HEK293T (cell line): ENCODE data around the gene PMIS2.
A peak's percentile ranks its signal among the peaks of the same experiment; 100 is the strongest.

Experiments used
- CTCF ChIA-PET: fragments of 350-600 bp; formaldehyde crosslinking; extraction: SDS; loops from one replicate; lab custom pipeline; 2021; ENCODE audit warnings: antibody characterized with exemption, inconsistent platforms; lab: Yijun Ruan, JAX
- POLR2A ChIA-PET: fragments of 350-600 bp; formaldehyde crosslinking; extraction: SDS; loops from one replicate; lab custom pipeline; 2020; ENCODE audit warnings: antibody characterized with exemption, inconsistent platforms; lab: Yijun Ruan, JAX
- DNase-seq: peaks from one replicate; pipeline ENCODE4 v3.0.0; 2012; ENCODE audit warnings: mixed read lengths; ENCODE audit errors: extremely low spot score
- ARNT ChIP-seq: fragments of 450-650 bp; IDR thresholded peaks from 2 replicates; pipeline ENCODE4 v1.6.1; 2017; ENCODE audit warnings: mild to moderate bottlenecking
- BHLHE40 ChIP-seq: fragments of 450-650 bp; IDR thresholded peaks from 2 replicates; pipeline ENCODE4 v1.6.1; 2016; ENCODE audit warnings: mild to moderate bottlenecking, moderate library complexity, borderline replicate concordance
- CTBP1 ChIP-seq: fragments of 450-650 bp; IDR thresholded peaks from 2 replicates; pipeline ENCODE4 v1.6.1; 2016; ENCODE audit warnings: borderline replicate concordance
- ELF4 ChIP-seq: fragments of 450-650 bp; IDR thresholded peaks from 2 replicates; pipeline ENCODE4 v1.6.1; 2017; ENCODE audit warnings: antibody characterized with exemption
- FOXA1 ChIP-seq: fragments of 450-650 bp; IDR thresholded peaks from 2 replicates; pipeline ENCODE4 v1.6.1; 2016; ENCODE audit warnings: mild to moderate bottlenecking
- FOXK2 ChIP-seq: fragments of 450-650 bp; IDR thresholded peaks from 2 replicates; pipeline ENCODE4 v1.6.1; 2016; ENCODE audit warnings: mild to moderate bottlenecking
- FOXM1 ChIP-seq: fragments of 450-650 bp; IDR thresholded peaks from 2 replicates; pipeline ENCODE4 v1.6.1; 2017; ENCODE audit warnings: mild to moderate bottlenecking, borderline replicate concordance
- HDGF ChIP-seq: fragments of 450-650 bp; IDR thresholded peaks from 2 replicates; pipeline ENCODE4 v1.6.1; 2017; ENCODE audit warnings: antibody characterized with exemption, borderline replicate concordance
- L3MBTL2 ChIP-seq: fragments of 450-650 bp; conservative IDR thresholded peaks from 2 replicates; pipeline ENCODE4 v1.6.1; 2016; ENCODE audit warnings: mild to moderate bottlenecking
- LEF1 ChIP-seq: fragments of 450-650 bp; IDR thresholded peaks from 2 replicates; pipeline ENCODE4 v1.6.1; 2017; ENCODE audit warnings: mild to moderate bottlenecking, borderline replicate concordance
- NFRKB ChIP-seq: fragments of 450-650 bp; IDR thresholded peaks from 2 replicates; pipeline ENCODE4 v1.6.1; 2016; ENCODE audit warnings: mild to moderate bottlenecking, moderate library complexity
- PKNOX1 ChIP-seq: fragments of 450-650 bp; IDR thresholded peaks from 2 replicates; pipeline ENCODE4 v1.6.1; 2016
- SP1 ChIP-seq: fragments of 450-650 bp; IDR thresholded peaks from 2 replicates; pipeline ENCODE4 v1.6.1; 2017
- SUZ12 ChIP-seq: fragments of 450-650 bp; IDR thresholded peaks from 2 replicates; pipeline ENCODE4 v1.6.1; 2016; ENCODE audit warnings: mild to moderate bottlenecking
- TARDBP ChIP-seq: fragments of 450-650 bp; IDR thresholded peaks from 2 replicates; pipeline ENCODE4 v1.6.1; 2016
- ZNF384 ChIP-seq: fragments of 450-650 bp; IDR thresholded peaks from 2 replicates; pipeline ENCODE4 v1.6.1; 2016

PMIS2 gene

GRCh38 chr19:35628565-35629331 is 42.8 kb downstream of the PMIS2 start, which contains the start of gene RBM42:
RBM42 (plus strand) TSS chr19:35629036; CDS start chr19:35629154, 118 bp downstream.
- ChIA-PET CTCF (interaction anchor here (0.7 kb wide), 1 partner anchor 64 kb away, joined by 9 read pairs; no protein-coding TSS in a partner anchor), POLR2A (interaction anchor here (0.6 to 1.0 kb wide), 5 partner anchors 9 to 118 kb away, joined by 3 to 5 read pairs (median 3); partner anchors contain the start of gene COX6B1)
- DNase-seq, result peak; percentile 99
- TF ChIP-seq TARDBP, result no peak
- TF ChIP-seq FOXA1, result no peak
- no peak for TF ChIP-seq HDGF
- no peak for TF ChIP-seq CTBP1
- peak; percentile 57 for TF ChIP-seq PKNOX1
- no peak for TF ChIP-seq FOXM1
- no peak for TF ChIP-seq ARNT
- peak; percentile 32; the same call in 1 of the 2 replicates for TF ChIP-seq ELF4
- TF ChIP-seq SP1, result peak; percentile 62; the same call in 1 of the 2 replicates
- TF ChIP-seq FOXK2, result no peak

GRCh38 chr19:35629332-35629633 is 43.3 kb downstream of the PMIS2 start:
- CTCF ChIA-PET, result no interaction called here

GRCh38 chr19:35633727-35634440 is 47.9 kb downstream of the PMIS2 start:
- DNase-seq, result no peak
- ChIA-PET POLR2A (no interaction called here), CTCF (no interaction called here)

More at GRCh38 chr19:35629332-35629633, 43.3 kb downstream of the PMIS2 start:
- TF ChIP-seq FOXA1, result no peak
- TF ChIP-seq ZNF384, result no peak
- TF ChIP-seq BHLHE40, result no peak
- no peak for TF ChIP-seq PKNOX1
- POLR2A ChIA-PET, result interaction anchor here (1.0 kb wide), 1 partner anchor 19 kb away, joined by 4 read pairs; the partner anchor contains the start of gene COX6B1
- no peak for DNase-seq

GRCh38 chr19:35636651-35637050 is 50.7 kb downstream of the PMIS2 start:
- TF ChIP-seq SUZ12 (no peak), CTBP1 (no peak), HDGF (no peak), SP1 (no peak), L3MBTL2 (no peak), FOXA1 (no peak), TARDBP (no peak), LEF1 (no peak), ZNF384 (no peak), NFRKB (no peak), BHLHE40 (no peak), FOXM1 (no peak), ELF4 (no peak), FOXK2 (no peak), PKNOX1 (no peak)
- POLR2A ChIA-PET, result no interaction called here
- CTCF ChIA-PET, result no interaction called here
- no peak for DNase-seq

More at GRCh38 chr19:35633727-35634440, 47.9 kb downstream of the PMIS2 start:
- TF ChIP-seq LEF1, result no peak
- TF ChIP-seq SP1, result no peak
